Measurements from ENCODE around the gene AKAP11. TPM values are rescaled to one million over a fixed set of nuclear protein-coding genes. Genes with fewer than 3 reads are reported as not detected.

Gene AKAP11
- total RNA-seq, 1 donor from 2014 or later, result 26.6 TPM

Other genes starting within 250 kb of the AKAP11 start
- 2.6 and 2.7 TPM in 2 replicates for gene DGKH, start 223.5 kb upstream of the AKAP11 start, total RNA-seq